HepG2 (cell line): ENCODE data around the gene DOC2A. TPM values are rescaled to one million over a fixed set of nuclear protein-coding genes. Genes with fewer than 3 reads are reported as not detected.

Experiments used
- CC2D1A ChIP-seq: sonication (generic); formaldehyde crosslinking; IDR thresholded peaks from 2 replicates; pipeline ENCODE4 v1.8.1; 2023; ENCODE audit warnings: mild to moderate bottlenecking, missing genetic modification reagents
- CEBPB ChIP-seq: IDR thresholded peaks from 2 replicates; pipeline ENCODE4 v1.6.1; 2011; ENCODE audit warnings: low read depth, low read length, improper control_type of control experiment, borderline replicate concordance
- NFAT5 ChIP-seq: sonication (generic); formaldehyde crosslinking; IDR thresholded peaks from 2 replicates; pipeline ENCODE4 v1.4.0; 2020; ENCODE audit warnings: missing genetic modification reagents
- NR1H2 ChIP-seq: sonication (generic); formaldehyde crosslinking; IDR thresholded peaks from 2 replicates; pipeline ENCODE4 v1.8.1; 2022; ENCODE audit warnings: low read depth, missing genetic modification reagents, borderline replicate concordance
- SMARCE1 ChIP-seq: fragments of 450-650 bp; IDR thresholded peaks from 2 replicates; pipeline ENCODE4 v1.6.1; 2017; ENCODE audit warnings: borderline replicate concordance
- YY1 ChIP-seq: IDR thresholded peaks from 2 replicates; pipeline ENCODE4 v1.6.1; 2011; ENCODE audit warnings: low read length, low read depth, moderate library complexity, mild to moderate bottlenecking; ENCODE audit not compliant: insufficient read depth, insufficient replicate concordance
- ZFP36 ChIP-seq: fragments of 150-350 bp; IDR thresholded peaks from 2 replicates; pipeline ENCODE4 v1.6.1; 2018; ENCODE audit warnings: borderline replicate concordance, low read length, low read depth; ENCODE audit not compliant: partially characterized antibody
- ZMAT3 ChIP-seq: sonication (generic); formaldehyde crosslinking; conservative IDR thresholded peaks from 2 replicates; pipeline ENCODE4 v1.7.0; 2021; ENCODE audit warnings: missing genetic modification reagents
- ZNF260 ChIP-seq: sonication (generic); formaldehyde crosslinking; IDR thresholded peaks from 2 replicates; pipeline ENCODE4 v1.4.0; 2020; ENCODE audit warnings: missing genetic modification reagents, low read depth, mild to moderate bottlenecking, borderline replicate concordance
- ZNF367 ChIP-seq: sonication (generic); formaldehyde crosslinking; IDR thresholded peaks from 2 replicates; pipeline ENCODE4 v1.4.0; 2020; ENCODE audit warnings: missing genetic modification reagents, borderline replicate concordance
- ZNF557 ChIP-seq: sonication (generic); formaldehyde crosslinking; IDR thresholded peaks from 2 replicates; pipeline ENCODE4 v1.4.0; 2020; ENCODE audit warnings: missing genetic modification reagents
- ZNF574 ChIP-seq: sonication (generic); formaldehyde crosslinking; IDR thresholded peaks from 2 replicates; pipeline ENCODE4 v1.4.0; 2020; ENCODE audit warnings: missing genetic modification reagents
- ZNF775 ChIP-seq: sonication (generic); formaldehyde crosslinking; IDR thresholded peaks from 2 replicates; pipeline ENCODE4 v1.4.0; 2020; ENCODE audit warnings: missing genetic modification reagents, mild to moderate bottlenecking, moderate library complexity, borderline replicate concordance
- ZSCAN29 ChIP-seq: sonication (generic); formaldehyde crosslinking; conservative IDR thresholded peaks from 2 replicates; pipeline ENCODE4 v1.4.0; 2020; ENCODE audit warnings: mild to moderate bottlenecking, missing genetic modification reagents
- polyA plus RNA-seq, 8 experiments: library from polyadenylated mRNA; depleted of rRNA in 3 of 8; stranded (reverse) in 7 of 8; unstranded in 1 of 8; fragments of >200 nt; fragmentation: Illumina TruSeq in 4 of 8; extraction: Trizol in 4 of 8; gene quantifications; 2 replicates each; pipeline versions ENCODE4 v1.2.1 to v1.2.3, GENCODE V29; 2011 to 2016; ENCODE audit warnings: low read depth in 4 of 8, missing spikeins in 1 of 8, mixed read lengths in 1 of 8; ENCODE audit not compliant: insufficient read depth in 1 of 8
- total RNA-seq, 5 experiments: library from RNA; depleted of rRNA; stranded (reverse); fragments of >200 nt; fragmentation: Illumina TruSeq; extraction: Trizol; gene quantifications; 2 replicates each; pipeline ENCODE4 v1.2.3, GENCODE V29; 2016; ENCODE audit warnings: low read depth in 1 of 5
- TF ChIP-seq, protein P1 (sequence below): IDR thresholded peaks from 2 replicates; pipeline ENCODE4 v1.6.1; 2016
- TF ChIP-seq, protein P2 (sequence below): sonication (generic); formaldehyde crosslinking; IDR thresholded peaks from 2 replicates; pipeline ENCODE4 v1.8.1; 2023; ENCODE audit warnings: missing genetic modification reagents, mild to moderate bottlenecking, borderline replicate concordance
- TF ChIP-seq, protein P3 (sequence below): sonication (generic); formaldehyde crosslinking; IDR thresholded peaks from 2 replicates; pipeline ENCODE4 v1.4.0; 2020; ENCODE audit warnings: missing genetic modification reagents, mild to moderate bottlenecking, borderline replicate concordance

The DOC2A gene
- total and polyA plus RNA-seq, 2 of the 13 experiments (the other 11 are each of a cell fraction or from before 2014, with no cell fraction given) = 0.15 to 0.55 TPM

GRCh38 chr16:29973384-29974246 lies 37.2 kb downstream of the DOC2A start, which contains the start of gene TAOK2 (continued):
- TF ChIP-seq, protein P1, sequence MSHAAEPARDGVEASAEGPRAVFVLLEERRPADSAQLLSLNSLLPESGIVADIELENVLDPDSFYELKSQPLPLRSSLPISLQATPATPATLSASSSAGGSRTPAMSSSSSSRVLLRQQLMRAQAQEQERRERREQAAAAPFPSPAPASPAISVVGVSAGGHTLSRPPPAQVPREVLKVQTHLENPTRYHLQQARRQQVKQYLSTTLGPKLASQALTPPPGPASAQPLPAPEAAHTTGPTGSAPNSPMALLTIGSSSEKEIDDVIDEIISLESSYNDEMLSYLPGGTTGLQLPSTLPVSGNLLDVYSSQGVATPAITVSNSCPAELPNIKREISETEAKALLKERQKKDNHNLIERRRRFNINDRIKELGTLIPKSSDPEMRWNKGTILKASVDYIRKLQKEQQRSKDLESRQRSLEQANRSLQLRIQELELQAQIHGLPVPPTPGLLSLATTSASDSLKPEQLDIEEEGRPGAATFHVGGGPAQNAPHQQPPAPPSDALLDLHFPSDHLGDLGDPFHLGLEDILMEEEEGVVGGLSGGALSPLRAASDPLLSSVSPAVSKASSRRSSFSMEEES = peak; percentile 76
- no peak for TF ChIP-seq NR1H2 (CRISPR knock-in tag)
- TF ChIP-seq CEBPB = no peak
- TF ChIP-seq, protein P2, sequence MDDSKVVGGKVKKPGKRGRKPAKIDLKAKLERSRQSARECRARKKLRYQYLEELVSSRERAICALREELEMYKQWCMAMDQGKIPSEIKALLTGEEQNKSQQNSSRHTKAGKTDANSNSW (CRISPR knock-in tag) = no peak
- TF ChIP-seq ZNF775 (CRISPR knock-in tag) = peak; percentile 19; the same call in 1 of the 2 replicates
- TF ChIP-seq YY1 = peak; percentile 95
- peak; percentile 76 for TF ChIP-seq NFAT5 (CRISPR knock-in tag)
- TF ChIP-seq, protein P3, sequence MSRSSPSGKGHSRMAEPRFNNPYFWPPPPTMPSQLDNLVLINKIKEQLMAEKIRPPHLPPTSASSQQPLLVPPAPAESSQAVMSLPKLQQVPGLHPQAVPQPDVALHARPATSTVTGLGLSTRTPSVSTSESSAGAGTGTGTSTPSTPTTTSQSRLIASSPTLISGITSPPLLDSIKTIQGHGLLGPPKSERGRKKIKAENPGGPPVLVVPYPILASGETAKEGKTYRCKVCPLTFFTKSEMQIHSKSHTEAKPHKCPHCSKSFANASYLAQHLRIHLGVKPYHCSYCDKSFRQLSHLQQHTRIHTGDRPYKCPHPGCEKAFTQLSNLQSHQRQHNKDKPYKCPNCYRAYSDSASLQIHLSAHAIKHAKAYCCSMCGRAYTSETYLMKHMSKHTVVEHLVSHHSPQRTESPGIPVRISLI = no peak
- TF ChIP-seq ZNF557 (CRISPR knock-in tag) = peak; percentile 97
- TF ChIP-seq ZMAT3 (CRISPR knock-in tag) = peak; percentile 98
- peak; percentile 25; the same call in 1 of the 2 replicates for TF ChIP-seq ZSCAN29 (CRISPR knock-in tag)
- TF ChIP-seq ZNF260 (CRISPR knock-in tag) = no peak
- peak; percentile 84; the same call in 1 of the 2 replicates for TF ChIP-seq ZNF574 (CRISPR knock-in tag)
- TF ChIP-seq SMARCE1 = no peak
- no peak for TF ChIP-seq ZNF367 (CRISPR knock-in tag)
- TF ChIP-seq ZFP36 = no peak
- 0 out of 2 replicates have a peak, but pooled peaks have one; percentile 83 for TF ChIP-seq CC2D1A (CRISPR knock-in tag)
